K562 (cell line): ENCODE measurements around the gene SYVN1. TPM values are rescaled to one million over a fixed set of nuclear protein-coding genes. Genes with fewer than 3 reads are reported as not detected.
A peak's percentile ranks its signal among the peaks of the same experiment; 100 is the strongest.

Experiments
- ATAC-seq: fragments of 200-7000 bp; cut with Tn5 transposase; 3 replicates; pipeline ENCODE4 v1.9.1; 2020; ENCODE audit warnings: moderate library complexity
- BruUV-seq: library from RNA; stranded (reverse); fragments of 400-500 nt; replicated peaks from 2 replicates; lab custom pipeline; 2021; lab: Mats Ljungman, UMichigan
- CTCF ChIA-PET: fragments of 300-600 bp; formaldehyde crosslinking; extraction: SDS; loops from one replicate; lab custom pipeline; 2021; ENCODE audit warnings: low intra/inter-chr PET ratio; lab: Yijun Ruan, JAX
- POLR2A ChIA-PET: fragments of 300-600, 350-650 bp; sonication (Branson Sonifier 250); formaldehyde crosslinking; extraction: SDS; loops from one replicate; lab custom pipeline; 2021; ENCODE audit warnings: antibody characterized with exemption, inconsistent platforms; lab: Yijun Ruan, JAX
- DNase-seq, 4 experiments: peaks; one replicate each; pipeline versions ENCODE4 v3.0.0 to v3.0.0-alpha.2; 2011 to 2018; ENCODE audit warnings: low spot score in 3 of 4, mixed read lengths in 3 of 4; ENCODE audit errors: extremely low read depth in 1 of 4
- FAIRE-seq: peaks from 2 replicates; lab custom pipeline; 2011; peaks lifted over from hg19 to GRCh38; lab: Jason Lieb, UNC
- H2AFZ ChIP-seq: 2 replicates; pipeline ENCODE4 v1.6.0; 2011; ENCODE audit warnings: low read depth, low read length, control low read depth, inconsistent platforms
- H3K27ac ChIP-seq: fragments of 200-600 bp; 3 replicates; pipeline ENCODE4 v1.8.0; 2011; ENCODE audit warnings: low read depth, mild to moderate bottlenecking, control low read depth, inconsistent platforms, low read length, moderate library complexity, mixed read lengths; ENCODE audit errors: extremely low read depth
- H3K27me3 ChIP-seq, 2 experiments: fragments of 300-600 bp in 1 of 2; 2 replicates in 1 of 2; 3 replicates in 1 of 2; pipeline versions ENCODE4 v1.6.0 to v1.8.0; 2011; ENCODE audit warnings: inconsistent platforms in 2 of 2, low read length in 2 of 2, mild to moderate bottlenecking in 1 of 2, mixed read lengths in 1 of 2, moderate library complexity in 1 of 2; ENCODE audit not compliant: control insufficient read depth in 2 of 2, insufficient read depth in 2 of 2
- H3K36me3 ChIP-seq: fragments of 300-600 bp; 3 replicates; pipeline ENCODE4 v1.8.0; 2011; ENCODE audit warnings: mild to moderate bottlenecking, low read length, inconsistent platforms; ENCODE audit not compliant: control insufficient read depth, insufficient read depth
- H3K4me1 ChIP-seq, 2 experiments: fragments of 200-600 bp in 1 of 2; replicated peaks in 1 of 2; 2 replicates in 1 of 2; 3 replicates in 1 of 2; pipeline versions ENCODE4 v1.5.1 to v1.8.0; 2011; ENCODE audit warnings: inconsistent platforms in 2 of 2, low read length in 2 of 2, mild to moderate bottlenecking in 1 of 2, mixed read lengths in 1 of 2, moderate library complexity in 1 of 2; ENCODE audit not compliant: control insufficient read depth in 2 of 2, insufficient read depth in 2 of 2
- H3K4me2 ChIP-seq: 2 replicates; pipeline ENCODE4 v1.6.1; 2011; ENCODE audit warnings: low read length, control low read depth, inconsistent platforms, mixed read lengths; ENCODE audit not compliant: insufficient read depth
- H3K4me3 ChIP-seq: fragments of 200-600 bp; sonication (generic), shearing (Covaris generic); 2 replicates; pipeline ENCODE4 v1.5.1; 2016; ENCODE audit warnings: control low read depth, inconsistent platforms
- H3K79me2 ChIP-seq: fragments of 200-600 bp; 3 replicates; pipeline ENCODE4 v1.8.0; 2011; ENCODE audit warnings: low read length, inconsistent platforms; ENCODE audit not compliant: control insufficient read depth, insufficient read depth
- H3K9ac ChIP-seq, 2 experiments: 2 replicates each; pipeline versions ENCODE4 v1.6.0 to v1.6.1; 2011; ENCODE audit warnings: low read depth in 2 of 2, low read length in 2 of 2, control low read depth in 1 of 2, inconsistent platforms in 1 of 2, mild to moderate bottlenecking in 1 of 2, mixed read lengths in 1 of 2; ENCODE audit not compliant: insufficient read depth in 1 of 2
- H3K9me1 ChIP-seq: one replicate; pipeline ENCODE4 v1.6.0; 2011; ENCODE audit warnings: inconsistent platforms, mild to moderate bottlenecking, low read length, moderate library complexity; ENCODE audit not compliant: control insufficient read depth, insufficient read depth
- H3K9me3 ChIP-seq: replicated peaks from 2 replicates; pipeline ENCODE4 v1.5.1; 2011; ENCODE audit warnings: low read depth, low read length, inconsistent platforms; ENCODE audit not compliant: control insufficient read depth, insufficient read depth
- H4K20me1 ChIP-seq: replicated peaks from 2 replicates; pipeline ENCODE4 v1.6.1; 2011; ENCODE audit warnings: low read length, inconsistent platforms, mixed read lengths; ENCODE audit not compliant: control insufficient read depth, insufficient read depth
- GATAD2A ChIP-seq: fragments of 450-650 bp; IDR thresholded peaks from 2 replicates; pipeline ENCODE4 v1.6.1; 2017
- POLR2H ChIP-seq: IDR thresholded peaks from 2 replicates; pipeline ENCODE4 v1.6.1; 2016; ENCODE audit warnings: missing genetic modification characterization, low read depth, mild to moderate bottlenecking, control low read depth, missing compliant biosample characterization, moderate library complexity
- ZNF224 ChIP-seq: sonication (generic); formaldehyde crosslinking; IDR thresholded peaks from 2 replicates; pipeline ENCODE4 v1.8.0; 2022; ENCODE audit warnings: mild to moderate bottlenecking, missing genetic modification reagents
- ZNF316 ChIP-seq: fragments of 450-650 bp; IDR thresholded peaks from 2 replicates; pipeline ENCODE4 v1.6.1; 2016
- WGBS: fragments of 100-300 bp; shearing (Covaris generic); methylation state at CpG from one replicate; pipeline ENCODE4 v1.1.6; 2016; ENCODE audit warnings: low coverage, mixed read lengths; ENCODE audit not compliant: insufficient coverage; ENCODE audit errors: missing lambda C conversion rate; 5-methylcytosine and 5-hydroxymethylcytosine counted together
- in situ Hi-C: fragments of 300-500 bp; cut with MboI; formaldehyde crosslinking; loops from 4 replicates; pipeline ENCODE4 v1.15.0; 2018; ENCODE audit warnings: inconsistent platforms, mixed read lengths
- intact Hi-C: fragments of 100-400 bp; cut with micrococcal nuclease; formaldehyde crosslinking; loops from 2 replicates; pipeline ENCODE4 v1.14.2; 2022
- polyA plus RNA-seq, 8 experiments: library from polyadenylated mRNA; depleted of rRNA in 4 of 8; stranded (reverse) in 5 of 8; unstranded in 3 of 8; fragments of >200 nt; fragmentation: Nextera tagmentation in 2 of 8; fragmentation: Illumina TruSeq in 1 of 8; extraction: Ambion mirVana in 2 of 8; extraction: Trizol in 1 of 8; gene quantifications; 2 replicates each; pipeline versions ENCODE4 v1.2.1 to v1.2.3, GENCODE V29; 2011 to 2014; ENCODE audit warnings: inconsistent platforms in 1 of 8, missing spikeins in 1 of 8
- total RNA-seq, 7 experiments: library from RNA; depleted of rRNA in 6 of 7; stranded (reverse); fragments of >200 nt in 6 of 7; fragmentation: Illumina TruSeq in 2 of 7; extraction: Trizol in 2 of 7; gene quantifications; 2 replicates each; pipeline versions ENCODE4 v1.2.1 to v1.2.3, GENCODE V29; 2011 to 2021; ENCODE audit warnings: low replicate concordance in 1 of 7
- TF ChIP-seq, protein P1 (sequence below): fragments of 450-650 bp; IDR thresholded peaks from 2 replicates; pipeline ENCODE4 v1.6.1; 2018; ENCODE audit not compliant: partially characterized antibody

The SYVN1 gene
- total and polyA plus RNA-seq, 9 of the 15 experiments (the other 6 are each of a cell fraction or from before 2014, with no cell fraction given) = 0.41 to 47.4 (median 9.9) TPM

- Histone ChIP-seq H3K27ac (no peak overlapping the region), H3K9me1 (no peaks in the 10 kb centered on the region), H3K27me3 (no peaks in the 10 kb centered on the region; a peak in 1 of 5 replicates), H3K4me3 (no peak overlapping the region), H3K9me3 (no peaks in the 10 kb centered on the region), H3K9ac (peak overlapping the region in 1 of 2 experiments; percentile 37; a peak in 1 of 4 replicates), H3K4me2 (no peak overlapping the region), H4K20me1 (no peaks in the 10 kb centered on the region), H2AFZ (peak overlapping the region; percentile 67), H3K79me2 (no peaks in the 10 kb centered on the region; the same call in 2 of the 3 replicates), H3K4me1 (peaks cover 18 to 30% of the 10 kb centered on the region in 2 experiments), H3K36me3 (no peaks in the 10 kb centered on the region)
- FAIRE-seq (no peak), DNase-seq (no peak), ATAC-seq (no peak)
- BruUV-seq = no TSS peak
- 77% methylated on average over 27 of the region's 31 CpGs for WGBS
- in situ Hi-C loops (no loop called here), intact Hi-C loops (no loop called here)
- TF ChIP-seq ZNF316 = peak; percentile 31; the same call in 1 of the 2 replicates
- TF ChIP-seq, protein P1, sequence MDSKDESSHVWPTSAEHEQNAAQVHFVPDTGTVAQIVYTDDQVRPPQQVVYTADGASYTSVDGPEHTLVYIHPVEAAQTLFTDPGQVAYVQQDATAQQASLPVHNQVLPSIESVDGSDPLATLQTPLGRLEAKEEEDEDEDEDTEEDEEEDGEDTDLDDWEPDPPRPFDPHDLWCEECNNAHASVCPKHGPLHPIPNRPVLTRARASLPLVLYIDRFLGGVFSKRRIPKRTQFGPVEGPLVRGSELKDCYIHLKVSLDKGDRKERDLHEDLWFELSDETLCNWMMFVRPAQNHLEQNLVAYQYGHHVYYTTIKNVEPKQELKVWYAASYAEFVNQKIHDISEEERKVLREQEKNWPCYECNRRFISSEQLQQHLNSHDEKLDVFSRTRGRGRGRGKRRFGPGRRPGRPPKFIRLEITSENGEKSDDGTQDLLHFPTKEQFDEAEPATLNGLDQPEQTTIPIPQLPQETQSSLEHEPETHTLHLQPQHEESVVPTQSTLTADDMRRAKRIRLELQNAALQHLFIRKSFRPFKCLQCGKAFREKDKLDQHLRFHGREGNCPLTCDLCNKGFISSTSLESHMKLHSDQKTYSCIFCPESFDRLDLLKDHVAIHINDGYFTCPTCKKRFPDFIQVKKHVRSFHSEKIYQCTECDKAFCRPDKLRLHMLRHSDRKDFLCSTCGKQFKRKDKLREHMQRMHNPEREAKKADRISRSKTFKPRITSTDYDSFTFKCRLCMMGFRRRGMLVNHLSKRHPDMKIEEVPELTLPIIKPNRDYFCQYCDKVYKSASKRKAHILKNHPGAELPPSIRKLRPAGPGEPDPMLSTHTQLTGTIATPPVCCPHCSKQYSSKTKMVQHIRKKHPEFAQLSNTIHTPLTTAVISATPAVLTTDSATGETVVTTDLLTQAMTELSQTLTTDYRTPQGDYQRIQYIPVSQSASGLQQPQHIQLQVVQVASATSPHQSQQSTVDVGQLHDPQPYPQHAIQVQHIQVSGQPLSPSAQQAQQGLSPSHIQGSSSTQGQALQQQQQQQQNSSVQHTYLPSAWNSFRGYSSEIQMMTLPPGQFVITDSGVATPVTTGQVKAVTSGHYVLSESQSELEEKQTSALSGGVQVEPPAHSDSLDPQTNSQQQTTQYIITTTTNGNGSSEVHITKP = peak; percentile 52
- TF ChIP-seq GATAD2A = no peak
- no peak for TF ChIP-seq POLR2H
- no peak for TF ChIP-seq ZNF224 (CRISPR knock-in tag)
- POLR2A ChIA-PET = interaction anchor here (0.6 to 1.2 kb wide), 6 partner anchors 9 to 49 kb away, joined by 3 to 7 read pairs (median 4); partner anchors contain the start of genes FAU, MRPL49 and SYVN1
- CTCF ChIA-PET = no interaction called here
Observed at GRCh38 chr11:65165410-65166317, 31.3 kb upstream of the SYVN1 start.
